GM10266 (cell line): ENCODE data around the gene CAMK2N1.
"Not testable (repeated sequence)": the region's sequence is repeated elsewhere in the genome, so short reads cannot be mapped to it uniquely, and the experiment has no call there.

ENCODE experiments used
- DNase-seq: peaks from one replicate; pipeline ENCODE4 v3.0.0; 2012; ENCODE audit errors: extremely low spot score
- TF ChIP-seq, protein P1 (sequence below): IDR thresholded peaks from 2 replicates; pipeline ENCODE4 v1.5.1; 2012; ENCODE audit warnings: mild to moderate bottlenecking, low read depth; ENCODE audit not compliant: control insufficient read depth, insufficient read depth; ENCODE audit errors: missing control alignments

Gene CAMK2N1

DNA sequence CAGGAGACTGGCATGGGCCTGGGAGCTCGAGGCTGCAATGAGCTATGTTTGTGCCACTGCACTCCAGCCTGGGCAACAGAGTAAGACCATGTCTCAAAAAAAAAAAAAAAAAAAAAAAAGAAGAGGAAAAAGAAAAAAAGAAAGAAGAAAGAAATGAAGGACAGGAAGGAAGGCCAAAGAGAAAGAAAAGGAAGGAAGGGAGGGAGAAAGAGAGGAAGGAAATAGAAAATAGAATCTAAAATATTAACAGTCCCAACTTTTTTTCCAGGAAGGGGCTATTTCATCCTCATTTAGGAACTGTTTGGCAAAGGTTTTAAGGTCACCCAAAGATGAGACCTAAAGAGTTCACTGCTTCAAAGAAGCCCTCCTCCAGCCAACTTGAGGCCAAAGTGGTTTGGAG lies 19.5 kb upstream of the CAMK2N1 start:
- TF ChIP-seq, protein P1, sequence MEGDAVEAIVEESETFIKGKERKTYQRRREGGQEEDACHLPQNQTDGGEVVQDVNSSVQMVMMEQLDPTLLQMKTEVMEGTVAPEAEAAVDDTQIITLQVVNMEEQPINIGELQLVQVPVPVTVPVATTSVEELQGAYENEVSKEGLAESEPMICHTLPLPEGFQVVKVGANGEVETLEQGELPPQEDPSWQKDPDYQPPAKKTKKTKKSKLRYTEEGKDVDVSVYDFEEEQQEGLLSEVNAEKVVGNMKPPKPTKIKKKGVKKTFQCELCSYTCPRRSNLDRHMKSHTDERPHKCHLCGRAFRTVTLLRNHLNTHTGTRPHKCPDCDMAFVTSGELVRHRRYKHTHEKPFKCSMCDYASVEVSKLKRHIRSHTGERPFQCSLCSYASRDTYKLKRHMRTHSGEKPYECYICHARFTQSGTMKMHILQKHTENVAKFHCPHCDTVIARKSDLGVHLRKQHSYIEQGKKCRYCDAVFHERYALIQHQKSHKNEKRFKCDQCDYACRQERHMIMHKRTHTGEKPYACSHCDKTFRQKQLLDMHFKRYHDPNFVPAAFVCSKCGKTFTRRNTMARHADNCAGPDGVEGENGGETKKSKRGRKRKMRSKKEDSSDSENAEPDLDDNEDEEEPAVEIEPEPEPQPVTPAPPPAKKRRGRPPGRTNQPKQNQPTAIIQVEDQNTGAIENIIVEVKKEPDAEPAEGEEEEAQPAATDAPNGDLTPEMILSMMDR = no peak

DNA sequence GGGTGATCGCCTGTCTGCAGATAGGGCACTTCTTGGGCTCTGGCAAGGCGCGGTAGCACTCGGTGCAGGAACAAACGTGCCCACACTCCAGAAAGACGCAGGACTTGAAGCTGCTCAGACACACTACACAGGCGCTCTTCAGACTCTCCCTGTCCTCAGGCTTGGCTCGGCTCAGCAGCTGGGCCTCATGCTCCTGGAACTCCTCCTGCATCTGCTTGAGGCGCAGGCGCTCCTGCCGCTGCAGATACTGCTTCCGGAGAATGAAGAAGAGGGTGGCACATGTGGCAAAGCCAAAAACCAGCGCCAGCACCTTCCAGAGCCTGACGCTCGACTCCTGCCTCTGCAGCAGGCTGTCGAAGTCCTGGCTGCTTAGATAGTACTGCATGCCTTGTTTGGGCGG lies 14.7 kb upstream of the CAMK2N1 start:
- no peak for DNase-seq
- TF ChIP-seq, protein P1 = no peak

More for the DNA sequence above, 19.5 kb upstream of the CAMK2N1 start:
- no peak for DNase-seq

DNA sequence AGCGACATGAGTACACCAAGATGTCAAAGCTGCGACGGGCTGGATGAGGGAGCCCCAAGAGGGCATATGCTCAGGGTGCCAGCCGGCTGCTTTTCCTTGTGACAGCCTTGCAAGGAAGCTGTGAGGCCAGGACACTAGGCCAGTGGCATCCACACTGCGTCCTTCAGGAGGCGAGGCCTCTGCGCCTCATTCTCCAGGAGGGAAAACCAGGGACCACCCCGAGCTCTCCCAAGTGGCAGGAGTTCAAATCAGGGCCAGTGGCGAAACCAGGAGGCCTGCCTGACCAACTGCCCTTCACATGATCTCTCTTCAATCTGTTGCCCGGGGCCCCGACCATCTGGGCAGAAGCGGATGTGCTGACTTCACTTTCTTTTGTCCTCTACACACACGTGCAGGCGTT lies 13.7 kb upstream of the CAMK2N1 start:
- TF ChIP-seq, protein P1 = no peak
- DNase-seq = no peak

DNA sequence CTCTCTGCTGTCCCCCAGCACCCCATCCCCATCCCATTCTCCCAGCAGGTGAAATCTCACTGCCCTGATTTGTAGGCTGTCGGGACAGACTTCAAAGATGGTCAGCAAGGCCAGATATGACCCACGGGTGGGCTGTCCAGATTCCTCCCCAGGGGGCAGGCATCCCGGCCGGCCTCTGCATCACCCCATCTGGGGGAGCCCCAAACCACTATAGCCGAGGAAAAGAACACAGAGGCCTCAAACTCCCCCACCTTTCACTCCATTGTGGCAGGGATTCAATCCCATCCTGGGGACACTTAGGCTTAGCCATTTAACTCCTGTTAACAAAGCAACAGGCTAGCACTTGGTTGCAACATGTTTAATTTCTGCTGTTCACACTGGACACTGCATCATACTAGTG lies 13.1 kb upstream of the CAMK2N1 start:
- DNase-seq = no peak
- TF ChIP-seq, protein P1 = no peak

DNA sequence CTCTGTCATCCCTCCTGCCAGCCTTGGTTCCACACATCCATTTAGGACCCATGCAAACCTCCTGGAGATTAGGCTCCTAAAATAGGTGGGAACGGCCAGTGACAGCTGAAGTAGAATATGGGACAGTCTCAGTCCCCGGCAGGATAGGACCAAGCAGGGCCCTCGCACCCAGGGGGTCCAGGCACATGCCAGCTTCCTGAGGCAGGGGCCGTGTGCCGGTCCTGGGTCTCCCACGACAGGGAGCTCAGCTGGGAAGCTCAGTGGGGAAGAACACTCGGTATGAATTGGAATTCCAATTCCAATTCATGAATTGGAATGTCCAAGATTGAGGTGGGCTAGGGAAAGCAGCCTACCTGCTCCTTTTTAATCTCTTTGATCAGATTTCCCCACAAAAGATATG lies 12.1 kb upstream of the CAMK2N1 start:
- no peak for DNase-seq
- TF ChIP-seq, protein P1 = no peak

DNA sequence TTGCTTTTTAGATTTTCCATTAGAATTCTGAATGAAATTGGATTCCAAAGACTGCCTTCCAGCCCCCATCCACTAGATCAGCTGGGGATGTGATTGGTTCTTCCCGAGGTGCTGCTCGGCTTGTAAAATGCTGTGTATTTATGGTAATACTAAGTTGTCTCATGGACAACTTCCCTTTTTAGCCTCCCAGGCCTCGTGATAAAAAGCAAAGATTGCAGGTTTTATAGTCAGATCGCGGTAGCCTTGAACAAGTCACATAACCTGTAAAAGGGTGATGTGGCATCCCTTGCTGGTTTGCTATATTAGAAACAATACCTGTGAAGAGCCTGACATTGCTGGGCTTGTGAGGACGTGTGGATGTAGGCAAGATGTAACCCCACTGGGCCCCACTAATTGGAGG lies 11.5 kb upstream of the CAMK2N1 start:
- TF ChIP-seq, protein P1 = no peak
- DNase-seq = no peak

DNA sequence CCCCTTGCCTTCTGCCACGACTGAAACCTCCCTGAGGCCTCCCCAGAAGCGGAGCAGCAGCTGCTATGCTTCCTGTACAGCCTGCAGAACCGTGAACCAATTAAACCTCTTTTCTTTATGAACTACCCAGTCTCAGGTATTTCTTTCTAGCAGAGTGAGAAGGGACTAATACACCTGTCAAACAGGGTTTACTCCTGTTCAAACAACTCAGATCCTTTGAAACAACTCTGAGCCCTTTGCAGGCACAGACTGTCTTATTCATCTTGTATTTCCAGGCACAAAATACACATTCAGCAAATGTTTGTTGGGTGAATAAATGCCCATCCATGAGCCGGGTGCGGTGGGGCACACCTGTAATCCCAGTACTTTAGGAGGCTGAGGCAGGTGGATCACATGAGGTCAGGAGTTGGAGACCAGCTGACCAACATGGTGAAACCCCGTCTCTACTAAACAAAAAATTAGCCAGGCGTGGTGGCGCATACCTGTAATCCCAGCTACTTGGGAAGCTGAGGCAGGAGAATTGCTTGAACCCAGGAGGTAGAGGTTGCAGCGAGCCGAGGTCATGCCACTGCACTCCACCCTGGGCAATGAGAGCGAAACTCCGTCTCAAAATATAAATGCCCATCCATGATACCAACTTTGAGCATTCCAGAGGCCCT lies 10.8 kb upstream of the CAMK2N1 start:
- not testable (repeated sequence) for DNase-seq

DNA sequence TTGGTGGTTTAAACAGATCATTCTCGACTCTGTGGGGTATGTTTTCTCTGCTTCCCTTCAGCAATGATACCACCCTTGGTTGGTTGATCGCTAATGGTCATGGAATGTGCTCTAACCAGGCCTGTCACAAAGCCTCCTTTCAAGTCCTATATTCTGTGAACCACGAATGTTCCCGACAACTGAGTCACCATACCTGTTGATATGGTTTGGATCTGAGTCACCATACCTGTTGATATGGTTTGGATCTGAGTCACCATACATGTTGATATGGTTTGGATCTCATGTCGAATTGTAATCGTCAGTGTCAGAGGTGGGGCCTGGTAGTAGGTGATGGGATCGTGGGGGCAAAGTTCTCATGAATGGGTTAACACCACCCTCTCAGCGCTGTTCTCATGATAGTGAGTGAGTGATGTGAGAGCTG lies 10.2 kb upstream of the CAMK2N1 start:
- TF ChIP-seq, protein P1 = no peak
- DNase-seq = no peak
